ENCODE data around the gene TOR1AIP2.

The TOR1AIP2 gene

GRCh38 chr1:179821524-179821923, 56.1 kb downstream of the TOR1AIP2 start:
- Histone ChIP-seq H3K4me1 (ENCODE audit: insufficient read depth, low read length) (no peaks in the 10 kb centered on the region), H3K27me3 (ENCODE audit: control insufficient read depth in 1 of 2, insufficient read depth in 2 of 2, low read length in 2 of 2) (no peaks in the 10 kb centered on the region), H3K9me3 (ENCODE audit: low read length) (no peaks in the 10 kb centered on the region), H3K9ac (ENCODE audit: low read length) (no peak overlapping the region), H3K4me3 (ENCODE audit: low read depth in 1 of 2, low read length in 2 of 2) (no peak overlapping the region), H3K36me3 (ENCODE audit: insufficient read depth, low read length) (no peaks in the 10 kb centered on the region), H3K27ac (ENCODE audit: low read depth, low read length) (no peak overlapping the region)

DNA sequence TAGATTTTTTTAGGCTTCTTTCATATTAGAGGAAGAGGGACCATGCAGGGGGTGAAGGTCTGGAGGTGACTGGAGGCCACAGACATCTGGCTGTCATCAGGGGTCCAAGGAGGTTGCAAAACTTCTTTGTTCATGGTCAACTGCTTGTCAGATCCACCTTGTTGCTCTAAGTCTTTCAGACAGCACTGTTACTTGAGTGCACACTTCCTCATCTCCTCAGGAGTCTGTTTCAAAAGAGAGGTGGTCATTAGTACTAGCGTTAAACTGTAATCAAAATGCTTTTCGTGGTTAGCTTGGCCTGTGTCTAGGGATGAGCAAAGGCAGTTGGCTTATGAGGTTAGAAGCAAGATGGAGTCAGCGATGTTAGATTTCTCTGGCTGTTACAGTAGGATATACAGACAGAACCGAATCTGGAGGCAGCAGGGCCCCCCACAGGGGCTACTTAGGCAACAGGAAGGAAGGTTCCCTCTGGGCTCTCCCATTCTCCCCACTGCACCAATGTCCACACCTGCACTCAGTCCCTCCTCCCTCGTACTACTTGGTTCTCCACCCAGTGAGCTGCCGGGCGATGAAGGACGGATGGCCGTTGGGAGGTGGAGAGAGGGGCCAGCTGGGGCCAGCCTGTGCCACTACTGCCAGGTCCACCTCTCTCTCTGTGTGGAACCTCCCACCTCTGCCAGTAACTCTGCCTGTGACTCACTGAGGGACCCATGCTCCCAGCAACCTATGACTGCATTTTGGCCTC, 57.2 kb downstream of the TOR1AIP2 start:
- Histone ChIP-seq H3K4me1 (ENCODE audit: insufficient read depth, low read length) (peaks cover 4% of the 10 kb centered on the region), H3K9ac (ENCODE audit: low read length) (no peak overlapping the region), H3K36me3 (ENCODE audit: insufficient read depth, low read length) (no peaks in the 10 kb centered on the region), H3K9me3 (ENCODE audit: low read length) (no peaks in the 10 kb centered on the region), H3K4me3 (ENCODE audit: low read depth in 1 of 2, low read length in 2 of 2) (no peak overlapping the region), H3K27me3 (ENCODE audit: control insufficient read depth in 1 of 2, insufficient read depth in 2 of 2, low read length in 2 of 2) (no peaks in the 10 kb centered on the region), H3K27ac (ENCODE audit: low read depth, low read length) (no peak overlapping the region)

DNA sequence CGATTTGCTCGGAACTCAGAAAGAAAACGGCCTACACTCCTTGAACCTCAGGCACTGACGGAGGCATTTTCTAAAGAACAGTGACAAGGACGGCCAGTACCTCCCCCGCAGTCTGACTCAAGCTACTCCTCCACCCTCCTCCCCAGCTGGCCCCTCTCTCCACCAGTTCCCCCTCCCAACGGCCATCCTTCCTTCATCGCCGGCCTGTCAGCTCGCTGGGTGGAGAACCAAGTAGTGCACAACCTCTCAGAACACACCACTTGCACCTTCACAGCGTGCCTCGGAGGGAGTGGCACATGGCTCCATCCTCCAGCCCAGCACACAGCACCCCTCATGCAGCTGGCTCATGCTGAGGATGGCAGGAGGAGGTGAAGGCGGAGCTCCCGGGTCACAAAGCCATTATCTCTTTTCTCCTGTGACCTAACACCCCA, 58.8 kb downstream of the TOR1AIP2 start:
- Histone ChIP-seq H3K27ac (ENCODE audit: low read depth, low read length) (no peak overlapping the region), H3K9me3 (ENCODE audit: low read length) (no peaks in the 10 kb centered on the region), H3K9ac (ENCODE audit: low read length) (no peak overlapping the region), H3K4me1 (ENCODE audit: insufficient read depth, low read length) (peaks cover 15% of the 10 kb centered on the region), H3K27me3 (ENCODE audit: control insufficient read depth in 1 of 2, insufficient read depth in 2 of 2, low read length in 2 of 2) (no peaks in the 10 kb centered on the region), H3K4me3 (ENCODE audit: low read depth in 1 of 2, low read length in 2 of 2) (no peak overlapping the region), H3K36me3 (ENCODE audit: insufficient read depth, low read length) (no peaks in the 10 kb centered on the region)

GRCh38 chr1:179818260-179818659, 59.3 kb downstream of the TOR1AIP2 start:
- peaks cover 15% of the 10 kb centered on the region for H3K4me1 ChIP-seq (ENCODE audit: insufficient read depth, low read length)
- no peak overlapping the region for H3K27ac ChIP-seq (ENCODE audit: low read depth, low read length)

DNA sequence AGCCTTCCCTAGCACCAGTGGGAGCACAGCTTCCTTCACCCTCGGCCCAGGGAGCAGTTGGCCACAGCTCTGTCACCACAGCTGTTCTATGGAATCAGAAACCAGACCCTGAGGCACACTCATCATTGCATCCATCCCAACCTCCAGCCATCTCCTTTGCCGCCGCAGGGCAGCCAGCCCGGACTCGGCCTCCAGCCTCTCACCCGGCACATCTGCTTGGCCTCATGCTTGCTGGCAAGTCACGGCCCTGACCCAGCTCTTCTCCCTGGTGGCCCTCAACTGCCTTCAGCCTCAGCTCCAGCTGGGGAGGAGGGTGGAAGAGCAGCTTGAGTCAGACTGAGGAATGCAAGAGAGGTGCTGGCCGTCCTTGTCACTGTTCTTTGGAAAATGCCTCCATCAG, 59.8 kb downstream of the TOR1AIP2 start:
- no peak overlapping the region for H3K4me3 ChIP-seq (ENCODE audit: low read depth in 1 of 2, low read length in 2 of 2)
- no peaks in the 10 kb centered on the region for H3K36me3 ChIP-seq (ENCODE audit: insufficient read depth, low read length)
- H3K9me3 ChIP-seq (ENCODE audit: low read length): no peaks in the 10 kb centered on the region
- H3K27me3 ChIP-seq (ENCODE audit: control insufficient read depth in 1 of 2, insufficient read depth in 2 of 2, low read length in 2 of 2): no peaks in the 10 kb centered on the region
- peaks cover 15% of the 10 kb centered on the region for H3K4me1 ChIP-seq (ENCODE audit: insufficient read depth, low read length)
- H3K9ac ChIP-seq (ENCODE audit: low read length): no peak overlapping the region
- no peak overlapping the region for H3K27ac ChIP-seq (ENCODE audit: low read depth, low read length)

More at GRCh38 chr1:179818260-179818659, 59.3 kb downstream of the TOR1AIP2 start:
- Histone ChIP-seq H3K9me3 (ENCODE audit: low read length) (no peaks in the 10 kb centered on the region), H3K9ac (ENCODE audit: low read length) (no peak overlapping the region), H3K27me3 (ENCODE audit: control insufficient read depth in 1 of 2, insufficient read depth in 2 of 2, low read length in 2 of 2) (no peaks in the 10 kb centered on the region), H3K36me3 (ENCODE audit: insufficient read depth, low read length) (no peaks in the 10 kb centered on the region), H3K4me3 (ENCODE audit: low read depth in 1 of 2, low read length in 2 of 2) (no peak overlapping the region)

- Histone ChIP-seq H3K27me3 (ENCODE audit: control insufficient read depth in 1 of 2, insufficient read depth in 2 of 2, low read length in 2 of 2) (no peaks in the 10 kb centered on the region), H3K9ac (ENCODE audit: low read length) (no peak overlapping the region), H3K4me1 (ENCODE audit: insufficient read depth, low read length) (peaks cover 15% of the 10 kb centered on the region), H3K4me3 (ENCODE audit: low read depth in 1 of 2, low read length in 2 of 2) (no peak overlapping the region), H3K36me3 (ENCODE audit: insufficient read depth, low read length) (no peaks in the 10 kb centered on the region), H3K9me3 (ENCODE audit: low read length) (no peaks in the 10 kb centered on the region), H3K27ac (ENCODE audit: low read depth, low read length) (no peak overlapping the region)
Observed at GRCh38 chr1:179817056-179817455, 60.5 kb downstream of the TOR1AIP2 start.

- no peaks in the 10 kb centered on the region for H3K36me3 ChIP-seq (ENCODE audit: insufficient read depth, low read length)
- peaks cover 15% of the 10 kb centered on the region for H3K4me1 ChIP-seq (ENCODE audit: insufficient read depth, low read length)
- no peak overlapping the region for H3K9ac ChIP-seq (ENCODE audit: low read length)
- H3K27me3 ChIP-seq (ENCODE audit: control insufficient read depth in 1 of 2, insufficient read depth in 2 of 2, low read length in 2 of 2): no peaks in the 10 kb centered on the region
- H3K9me3 ChIP-seq (ENCODE audit: low read length): no peaks in the 10 kb centered on the region
- no peak overlapping the region for H3K27ac ChIP-seq (ENCODE audit: low read depth, low read length)
- H3K4me3 ChIP-seq (ENCODE audit: low read depth in 1 of 2, low read length in 2 of 2): no peak overlapping the region
Observed at GRCh38 chr1:179816196-179816960, 61.2 kb downstream of the TOR1AIP2 start.

- Histone ChIP-seq H3K4me3 (ENCODE audit: low read depth in 1 of 2, low read length in 2 of 2) (peak overlapping the region in 1 of 2 donors; percentile 96), H3K4me1 (ENCODE audit: insufficient read depth, low read length) (peaks cover 15% of the 10 kb centered on the region), H3K27me3 (ENCODE audit: control insufficient read depth in 1 of 2, insufficient read depth in 2 of 2, low read length in 2 of 2) (no peaks in the 10 kb centered on the region)
Observed at GRCh38 chr1:179815641-179816040, 62.0 kb downstream of the TOR1AIP2 start.

GRCh38 chr1:179814546-179814838, 63.1 kb downstream of the TOR1AIP2 start:
- Histone ChIP-seq H3K4me3 (ENCODE audit: low read depth in 1 of 2, low read length in 2 of 2) (peak overlapping the region in 1 of 2 donors; percentile 96), H3K27ac (ENCODE audit: low read depth, low read length) (no peak overlapping the region), H3K9ac (ENCODE audit: low read length) (no peak overlapping the region)

More at GRCh38 chr1:179815641-179816040, 62.0 kb downstream of the TOR1AIP2 start:
- H3K36me3 ChIP-seq (ENCODE audit: insufficient read depth, low read length): no peaks in the 10 kb centered on the region
- H3K27ac ChIP-seq (ENCODE audit: low read depth, low read length): no peak overlapping the region
- no peaks in the 10 kb centered on the region for H3K9me3 ChIP-seq (ENCODE audit: low read length)
- no peak overlapping the region for H3K9ac ChIP-seq (ENCODE audit: low read length)

DNA sequence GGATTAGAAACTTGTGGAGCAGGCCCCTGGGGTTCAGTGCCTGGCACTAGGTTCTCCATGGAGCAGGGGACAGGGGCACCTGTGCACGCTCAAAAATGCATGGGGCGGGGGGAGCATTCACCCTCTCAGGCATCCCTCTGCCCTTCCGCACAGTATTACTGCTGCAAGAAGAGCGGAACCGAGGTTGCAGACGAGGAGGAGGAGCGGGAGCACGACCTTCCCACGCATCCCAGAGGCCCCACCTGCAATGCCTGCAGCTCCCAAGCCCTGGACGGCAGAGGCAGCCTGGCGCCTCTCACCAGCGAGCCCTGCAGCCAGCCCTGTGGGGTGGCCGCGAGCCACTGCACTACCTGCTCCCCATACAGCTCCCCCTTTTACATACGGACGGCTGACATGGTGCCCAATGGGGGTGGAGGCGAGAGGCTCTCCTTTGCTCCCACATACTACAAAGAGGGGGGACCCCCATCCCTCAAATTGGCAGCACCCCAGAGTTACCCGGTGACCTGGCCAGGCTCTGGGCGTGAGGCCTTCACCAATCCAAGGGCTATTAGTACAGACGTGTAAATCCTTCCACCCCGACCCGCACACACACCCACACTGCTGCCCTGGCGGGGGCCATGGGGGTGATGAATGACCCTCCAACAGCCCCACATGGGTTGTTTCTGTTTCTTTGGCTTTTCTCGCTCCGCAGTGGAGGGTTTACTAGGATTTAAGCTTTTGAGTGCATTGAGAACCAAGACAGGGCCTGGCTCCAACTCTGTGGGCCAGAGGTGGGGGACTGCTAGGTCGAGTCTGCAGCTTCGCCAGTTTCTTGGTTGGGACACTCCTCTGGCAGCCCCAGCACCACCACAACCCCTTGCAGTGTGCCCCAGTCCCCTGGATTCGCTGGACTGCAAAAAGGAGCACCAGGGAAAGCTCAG, 63.7 kb downstream of the TOR1AIP2 start:
- no peak overlapping the region for H3K9ac ChIP-seq (ENCODE audit: low read length)
- H3K4me1 ChIP-seq (ENCODE audit: insufficient read depth, low read length): peaks cover 15% of the 10 kb centered on the region
- H3K27me3 ChIP-seq (ENCODE audit: control insufficient read depth in 1 of 2, insufficient read depth in 2 of 2, low read length in 2 of 2): no peaks in the 10 kb centered on the region
- H3K36me3 ChIP-seq (ENCODE audit: insufficient read depth, low read length): no peaks in the 10 kb centered on the region
- peak overlapping the region in 1 of 2 donors; percentile 96 for H3K4me3 ChIP-seq (ENCODE audit: low read depth in 1 of 2, low read length in 2 of 2)
- H3K27ac ChIP-seq (ENCODE audit: low read depth, low read length): no peak overlapping the region
- H3K9me3 ChIP-seq (ENCODE audit: low read length): no peaks in the 10 kb centered on the region

More at GRCh38 chr1:179814546-179814838, 63.1 kb downstream of the TOR1AIP2 start:
- no peaks in the 10 kb centered on the region for H3K27me3 ChIP-seq (ENCODE audit: control insufficient read depth in 1 of 2, insufficient read depth in 2 of 2, low read length in 2 of 2)
- no peaks in the 10 kb centered on the region for H3K9me3 ChIP-seq (ENCODE audit: low read length)
- H3K36me3 ChIP-seq (ENCODE audit: insufficient read depth, low read length): no peaks in the 10 kb centered on the region
- peaks cover 15% of the 10 kb centered on the region for H3K4me1 ChIP-seq (ENCODE audit: insufficient read depth, low read length)

Data from muscle layer of colon (tissue), 2 donors.